Peyer's patch (tissue), 4 donors: Measurements from ENCODE around the gene IRX1. TPM values are rescaled to one million over a fixed set of nuclear protein-coding genes. Genes with fewer than 3 reads are reported as not detected.

ENCODE experiments used
- DNase-seq, 3 donors: peaks; one replicate each; pipeline ENCODE4 v3.0.0-alpha.2; 2017 to 2019
- H3K27ac ChIP-seq, 4 donors: fragments of 200-600 bp; sonication (generic); one replicate each; pipeline ENCODE4 v1.5.1; 2016 to 2019
- H3K27me3 ChIP-seq, 2 donors: fragments of 200-600 bp; sonication (generic); one replicate each; pipeline ENCODE4 v1.5.1; 2019
- H3K36me3 ChIP-seq, 3 donors: fragments of 200-600 bp; sonication (generic); one replicate each; pipeline ENCODE4 v1.5.1; 2016 to 2019
- H3K4me1 ChIP-seq, 4 donors: fragments of 200-600 bp; sonication (generic); one replicate each; pipeline ENCODE4 v1.5.1; 2016 to 2019
- H3K4me3 ChIP-seq, 4 donors: fragments of 200-600 bp; sonication (generic); 1 replicate in 3 of 4; 2 replicates in 1 of 4; pipeline ENCODE4 v1.5.1; 2016 to 2019; ENCODE audit warnings: mild to moderate bottlenecking in 1 of 4
- H3K9me3 ChIP-seq, 4 donors: fragments of 200-600 bp; sonication (generic); one replicate each; pipeline ENCODE4 v1.5.1; 2016 to 2019; ENCODE audit warnings: mild to moderate bottlenecking in 1 of 4
- CTCF ChIP-seq, 6 experiments: fragments of 450-650 bp in 4 of 6; fragments of 200-600 bp in 2 of 6; sonication (generic) in 1 of 6; IDR thresholded peaks; one replicate each; pipeline ENCODE4 v1.5.1; 2017 to 2019; ENCODE audit warnings: antibody characterized with exemption in 6 of 6, mild to moderate bottlenecking in 3 of 6, moderate library complexity in 1 of 6
- POLR2A ChIP-seq, 2 donors: fragments of 450-650 bp; IDR thresholded peaks; one replicate each; pipeline ENCODE4 v1.5.1; 2017; ENCODE audit warnings: antibody characterized with exemption in 2 of 2, mild to moderate bottlenecking in 2 of 2, moderate library complexity in 2 of 2
- total RNA-seq, 4 donors: library from RNA; depleted of rRNA; stranded (reverse); fragments of >200 nt; gene quantifications; one replicate each; pipeline ENCODE4 v1.1.0, GENCODE V29; 2016

Gene IRX1
- total RNA-seq, 4 donors from 2014 or later = not detected

- Histone ChIP-seq H3K27me3 (peaks cover 0 to 44% of the 10 kb centered on the region in 2 donors), H3K4me1 (peaks cover 0 to 18% (median 0%) of the 10 kb centered on the region in 4 donors), H3K4me3 (no peak overlapping the region), H3K9me3 (no peaks in the 10 kb centered on the region), H3K36me3 (no peaks in the 10 kb centered on the region), H3K27ac (no peak overlapping the region)
- TF ChIP-seq POLR2A (IDR thresholded peaks at IDR 0.05) (no peak), CTCF (IDR thresholded peaks at IDR 0.05) (no peak)
- DNase-seq = peak in 1 of 3 donors; percentile 29
These were observed 711 bp downstream of the IRX1 start for GRCh38 chr5:3596261-3596825.

GRCh38 chr5:3596857-3597166 lies 1.2 kb downstream of the IRX1 start:
- Histone ChIP-seq H3K27ac (no peak overlapping the region), H3K27me3 (peaks cover 0 to 46% of the 10 kb centered on the region in 2 donors), H3K36me3 (no peaks in the 10 kb centered on the region), H3K4me1 (peaks cover 0 to 18% (median 0%) of the 10 kb centered on the region in 4 donors), H3K9me3 (no peaks in the 10 kb centered on the region), H3K4me3 (no peak overlapping the region)
- TF ChIP-seq CTCF (IDR thresholded peaks at IDR 0.05) (no peak), POLR2A (IDR thresholded peaks at IDR 0.05) (no peak)
- no peak for DNase-seq

GRCh38 chr5:3597167-3598007 lies 1.8 kb downstream of the IRX1 start:
- Histone ChIP-seq H3K36me3 (no peaks in the 10 kb centered on the region), H3K27ac (no peak overlapping the region), H3K9me3 (no peaks in the 10 kb centered on the region), H3K27me3 (peaks cover 0 to 52% of the 10 kb centered on the region in 2 donors), H3K4me3 (no peak overlapping the region), H3K4me1 (peaks cover 0 to 21% (median 0%) of the 10 kb centered on the region in 4 donors)
- DNase-seq = peak in 1 of 3 donors; percentile 33
- TF ChIP-seq CTCF (IDR thresholded peaks at IDR 0.05) (no peak), POLR2A (IDR thresholded peaks at IDR 0.05) (no peak)

- no peaks in the 10 kb centered on the region for H3K9me3 ChIP-seq
- H3K36me3 ChIP-seq = no peaks in the 10 kb centered on the region
- DNase-seq = no peak
- H3K4me3 ChIP-seq = no peak overlapping the region
- H3K27me3 ChIP-seq = peaks cover 0 to 53% of the 10 kb centered on the region in 2 donors
- TF ChIP-seq POLR2A (IDR thresholded peaks at IDR 0.05) (no peak), CTCF (IDR thresholded peaks at IDR 0.05) (no peak)
- no peak overlapping the region for H3K27ac ChIP-seq
- peaks cover 0 to 27% (median 0%) of the 10 kb centered on the region in 4 donors for H3K4me1 ChIP-seq
These were observed 2.6 kb downstream of the IRX1 start for GRCh38 chr5:3598207-3598606.

GRCh38 chr5:3598769-3599211 lies 3.2 kb downstream of the IRX1 start:
- H3K4me1 ChIP-seq = peaks cover 0 to 27% (median 0%) of the 10 kb centered on the region in 4 donors
- no peak overlapping the region for H3K27ac ChIP-seq
- TF ChIP-seq CTCF (IDR thresholded peaks at IDR 0.05) = no peak
- TF ChIP-seq POLR2A (IDR thresholded peaks at IDR 0.05) = no peak

More at GRCh38 chr5:3598769-3599211, 3.2 kb downstream of the IRX1 start:
- Histone ChIP-seq H3K9me3 (no peaks in the 10 kb centered on the region), H3K36me3 (no peaks in the 10 kb centered on the region), H3K27me3 (peaks cover 0 to 53% of the 10 kb centered on the region in 2 donors), H3K4me3 (no peak overlapping the region)
- DNase-seq = peak in 1 of 3 donors; percentile 0
